ENCODE data around the gene GMPPA. TPM values are rescaled to one million over a fixed set of nuclear protein-coding genes. Genes with fewer than 3 reads are reported as not detected.
A peak's percentile ranks its signal among the peaks of the same experiment; 100 is the strongest.

The GMPPA gene
- total and polyA plus RNA-seq, 7 donors: 14.4 to 33.8 (median 20.0) TPM

- Histone ChIP-seq H3K4me3 (peak overlapping the region; percentile 28), H3K4me1 (peaks cover 7% of the 10 kb centered on the region), H3K27me3 (ENCODE audit: insufficient read depth in 3 of 3, low read length in 2 of 3) (peaks cover 0 to 45% (median 23%) of the 10 kb centered on the region in 3 donors), H3K27ac (no peak overlapping the region), H3K36me3 (ENCODE audit: insufficient read depth in 1 of 2, low read depth in 1 of 2) (peaks cover 0 to 12% of the 10 kb centered on the region in 2 donors), H3K9me3 (no peaks in the 10 kb centered on the region)
- intact Hi-C loops (cut with DNase I): no loop called here
- WGBS, 3 donors: 4 to 5% (median 5%) methylated on average over 26 of the region's 26 CpGs
- DNase-seq (peak; percentile 59 to 75), ATAC-seq (peak; percentile 65 to 83 (median 75))
- peak; percentile 60 for TF ChIP-seq CTCF (IDR thresholded peaks at IDR 0.05)
These were observed 11.3 kb downstream of the GMPPA start for GRCh38 chr2:219509780-219510511.

- intact Hi-C loops (cut with DNase I): no loop called here
- Histone ChIP-seq H3K27me3 (ENCODE audit: insufficient read depth in 3 of 3, low read length in 2 of 3) (peaks cover 0 to 45% (median 23%) of the 10 kb centered on the region in 3 donors), H3K9me3 (no peaks in the 10 kb centered on the region), H3K4me3 (no peak overlapping the region), H3K27ac (no peak overlapping the region), H3K4me1 (peaks cover 7% of the 10 kb centered on the region), H3K36me3 (ENCODE audit: insufficient read depth in 1 of 2, low read depth in 1 of 2) (peaks cover 0 to 10% of the 10 kb centered on the region in 2 donors)
- WGBS, 3 donors: 41 to 57% (median 50%) methylated on average over 16 to 22 of the region's 22 CpGs
- TF ChIP-seq CTCF (IDR thresholded peaks at IDR 0.05): no peak
- DNase-seq (no peak), ATAC-seq (no peak)
These were observed 11.9 kb downstream of the GMPPA start for GRCh38 chr2:219510512-219511135.

GRCh38 chr2:219511547-219512325, 13.0 kb downstream of the GMPPA start:
- intact Hi-C loops (cut with DNase I): no loop called here
- no peak for ATAC-seq
- Histone ChIP-seq H3K4me3 (no peak overlapping the region), H3K36me3 (ENCODE audit: insufficient read depth in 1 of 2, low read depth in 1 of 2) (peaks cover 0 to under 1% of the 10 kb centered on the region in 2 donors), H3K27ac (no peak overlapping the region), H3K4me1 (peaks cover 7% of the 10 kb centered on the region), H3K9me3 (no peaks in the 10 kb centered on the region), H3K27me3 (ENCODE audit: insufficient read depth in 3 of 3, low read length in 2 of 3) (peaks cover 0 to 50% (median 23%) of the 10 kb centered on the region in 3 donors)
- no peak for TF ChIP-seq CTCF (IDR thresholded peaks at IDR 0.05)
- DNase-seq: no peak
- WGBS, 3 donors: 36 to 44% (median 37%) methylated on average over 14 to 15 of the region's 15 CpGs

- H3K9me3 ChIP-seq: no peaks in the 10 kb centered on the region
- DNase-seq (no peak), ATAC-seq (no peak)
- H3K4me3 ChIP-seq: no peak overlapping the region
- H3K4me1 ChIP-seq: peaks cover 7% of the 10 kb centered on the region
- peaks cover 0 to 50% (median 23%) of the 10 kb centered on the region in 3 donors for H3K27me3 ChIP-seq (ENCODE audit: insufficient read depth in 3 of 3, low read length in 2 of 3)
- TF ChIP-seq CTCF (IDR thresholded peaks at IDR 0.05): no peak
- 33 to 50% (median 37%) methylated on average over 13 to 16 of the region's 16 CpGs for WGBS, 3 donors
- intact Hi-C loops (cut with DNase I): no loop called here
- H3K27ac ChIP-seq: no peak overlapping the region
- H3K36me3 ChIP-seq (ENCODE audit: insufficient read depth in 1 of 2, low read depth in 1 of 2): no peaks in the 10 kb centered on the region
These were observed 14.0 kb downstream of the GMPPA start for GRCh38 chr2:219512524-219513216.

All from psoas muscle (tissue), 8 donors.